Activated T-cell treated with anti-CD3 and anti-CD28 coated beads, Interleukin-2, amount 50 U/mL, for 4 hours (primary cell): ENCODE results near the gene SORBS1. TPM values are rescaled to one million over a fixed set of nuclear protein-coding genes. Genes with fewer than 3 reads are reported as not detected.

Source experiments
- ATAC-seq, 2 donors: fragments of 200-7000 bp; cut with Tn5 transposase; one replicate each; pipeline ENCODE4 v1.10.0; 2021
- DNase-seq: peaks from one replicate; pipeline ENCODE4 v3.0.0-alpha.2; 2020
- H3K27me3 Mint-ChIP-seq: one replicate; pipeline ENCODE4 v1.8.0; 2021; ENCODE audit warnings: low read depth, mixed read lengths
- H3K36me3 Mint-ChIP-seq: one replicate; pipeline ENCODE4 v1.8.0; 2022; ENCODE audit warnings: mixed read lengths; ENCODE audit not compliant: insufficient read depth
- H3K4me1 Mint-ChIP-seq: one replicate; pipeline ENCODE4 v1.8.0; 2021; ENCODE audit warnings: low read depth, mixed read lengths
- H3K4me3 Mint-ChIP-seq: one replicate; pipeline ENCODE4 v1.8.0; 2021; ENCODE audit warnings: mild to moderate bottlenecking, moderate library complexity, mixed read lengths
- H3K9me3 Mint-ChIP-seq: one replicate; pipeline ENCODE4 v1.8.0; 2021; ENCODE audit warnings: mixed read lengths
- total RNA-seq, 3 donors: library from RNA; stranded (reverse); gene quantifications; one replicate each; pipeline ENCODE4 v1.2.1, GENCODE V29; 2021

Gene SORBS1
- total RNA-seq, 3 donors from 2014 or later, result 0.32 to 0.46 (median 0.38) TPM

DNA sequence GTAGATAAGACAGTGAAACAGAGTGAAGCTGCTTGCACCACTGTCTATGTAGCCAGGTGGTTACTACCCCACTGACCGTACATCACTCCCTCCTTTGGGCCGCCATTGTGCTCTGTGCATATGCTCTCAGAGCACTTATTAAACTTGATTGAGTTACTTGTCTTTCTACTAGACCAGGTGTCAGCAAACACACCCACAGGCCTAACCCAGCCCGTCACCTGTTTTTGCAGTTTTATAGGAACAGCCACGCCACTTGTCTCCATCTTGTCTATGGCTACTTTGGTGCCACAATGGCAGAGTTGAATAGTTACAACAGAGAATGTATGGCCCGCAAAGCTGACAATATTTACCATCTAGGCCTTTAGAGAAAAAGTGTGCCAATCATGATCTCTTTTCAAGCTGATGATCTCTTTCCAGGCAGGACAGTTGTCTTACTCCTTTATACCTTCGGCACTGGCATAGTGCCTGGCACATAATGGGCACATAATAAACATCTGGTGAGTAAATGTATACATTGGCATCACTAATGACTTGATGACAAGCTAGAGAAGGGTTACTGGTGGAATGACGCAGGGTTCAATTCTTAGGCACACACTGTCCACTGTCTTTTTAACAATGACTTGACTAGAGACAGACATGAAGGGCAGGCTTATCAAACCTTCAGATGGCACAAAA lies 36.7 kb downstream of the SORBS1 start:
- DNase-seq (no peak), ATAC-seq (no peak)
- H3K4me1 Mint-ChIP-seq, result peaks cover 2% of the 10 kb centered on the region
- no peak overlapping the region for H3K4me3 Mint-ChIP-seq
- peaks cover 3% of the 10 kb centered on the region for H3K27me3 Mint-ChIP-seq
- no peaks in the 10 kb centered on the region for H3K9me3 Mint-ChIP-seq
- no peaks in the 10 kb centered on the region for H3K36me3 Mint-ChIP-seq

DNA sequence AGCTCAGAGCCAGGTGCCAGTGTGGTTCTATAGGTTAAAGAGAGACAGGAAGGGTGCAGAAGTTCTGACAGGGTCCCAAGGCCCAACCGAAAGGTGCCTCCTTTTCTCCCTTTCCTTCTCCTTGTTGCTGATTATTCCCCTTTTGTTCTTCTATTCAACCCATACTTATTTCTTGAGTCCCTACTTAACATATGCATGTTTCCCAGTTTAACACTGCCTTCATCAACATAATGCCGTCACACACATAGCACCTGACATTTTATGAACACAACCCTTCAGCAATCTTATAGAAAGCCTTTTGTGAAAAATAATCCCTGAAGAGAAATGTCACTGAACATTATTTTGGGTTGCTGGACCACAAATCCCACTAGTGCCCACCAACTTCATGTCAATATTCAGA lies 39.1 kb downstream of the SORBS1 start:
- Mint-ChIP-seq H3K27me3 (no peaks in the 10 kb centered on the region), H3K4me1 (no peaks in the 10 kb centered on the region), H3K9me3 (no peaks in the 10 kb centered on the region), H3K36me3 (no peaks in the 10 kb centered on the region), H3K4me3 (no peak overlapping the region)
- ATAC-seq (no peak), DNase-seq (no peak)

DNA sequence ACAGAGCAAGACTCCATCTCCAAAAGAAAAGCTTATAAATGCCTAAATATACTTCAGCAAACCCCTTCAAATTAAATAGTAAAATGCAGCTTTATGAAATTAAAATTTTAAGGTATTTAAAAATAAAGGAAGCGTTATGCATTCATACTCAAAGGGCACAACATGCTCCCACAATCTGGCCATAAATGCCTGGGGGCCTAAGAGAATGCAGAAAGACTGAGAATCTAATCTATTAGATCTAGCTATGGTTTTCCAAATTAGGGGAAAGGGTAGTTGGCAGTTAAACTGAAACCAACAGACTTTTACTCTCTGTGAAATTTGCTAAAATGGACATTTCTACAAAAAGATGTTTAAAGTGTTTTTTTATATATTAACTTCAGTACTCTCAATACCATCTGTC lies 40.6 kb downstream of the SORBS1 start:
- ATAC-seq, result no peak
- no peaks in the 10 kb centered on the region for H3K36me3 Mint-ChIP-seq
- no peaks in the 10 kb centered on the region for H3K27me3 Mint-ChIP-seq
- H3K4me1 Mint-ChIP-seq, result no peaks in the 10 kb centered on the region
- no peaks in the 10 kb centered on the region for H3K9me3 Mint-ChIP-seq
- H3K4me3 Mint-ChIP-seq, result no peak overlapping the region
- DNase-seq, result no peak

DNA sequence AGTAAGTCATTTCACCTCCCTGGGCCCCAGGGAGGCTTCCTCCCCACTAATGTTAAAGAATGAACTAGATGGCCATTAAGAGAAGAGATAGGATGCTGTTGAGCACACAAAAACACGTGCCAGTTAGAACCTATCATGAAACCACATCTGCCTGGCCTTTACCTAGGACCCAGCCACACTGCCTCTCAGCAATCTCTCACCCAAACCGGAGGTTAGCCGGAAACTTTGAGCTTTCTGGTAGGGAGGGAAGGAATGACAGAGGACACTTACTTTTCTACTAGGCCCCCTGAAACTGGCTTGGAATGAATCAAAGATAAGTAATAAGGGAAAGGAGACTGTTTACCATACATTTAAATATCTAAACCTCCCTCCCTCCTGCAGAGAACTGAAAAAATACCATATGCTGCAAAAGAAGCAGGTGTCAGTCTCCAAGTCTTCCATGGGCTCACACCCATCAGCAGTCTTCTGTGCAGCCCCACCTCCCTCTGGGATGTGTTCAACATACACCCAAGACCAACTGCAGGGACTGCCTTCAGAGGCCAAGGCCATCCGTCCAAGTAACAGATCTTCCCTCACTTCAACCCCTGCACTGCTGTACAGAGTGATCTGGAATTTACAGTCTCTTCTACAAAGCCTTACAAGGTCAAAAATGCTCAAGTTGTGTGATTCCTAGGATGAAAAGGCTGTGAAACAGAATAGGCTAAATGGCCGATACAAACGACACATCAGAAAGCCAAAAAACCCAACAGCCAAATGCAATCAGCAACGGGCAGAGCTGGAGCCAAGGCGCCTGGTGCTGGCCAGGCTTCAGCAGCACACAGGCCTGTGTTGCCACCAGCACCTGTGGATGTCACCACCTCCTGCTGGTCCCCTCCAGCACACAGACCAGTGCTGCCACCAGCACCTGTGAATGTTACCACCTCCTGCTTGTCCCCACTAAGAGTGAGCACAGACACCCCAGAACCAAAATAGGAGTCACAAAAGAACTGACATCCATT lies 42.4 kb downstream of the SORBS1 start:
- Mint-ChIP-seq H3K4me3 (no peak overlapping the region), H3K4me1 (peaks cover 3% of the 10 kb centered on the region), H3K36me3 (no peaks in the 10 kb centered on the region), H3K27me3 (no peaks in the 10 kb centered on the region), H3K9me3 (no peaks in the 10 kb centered on the region)
- ATAC-seq (no peak), DNase-seq (no peak)

GRCh38 chr10:95517536-95518454 lies 43.4 kb downstream of the SORBS1 start:
- DNase-seq (no peak), ATAC-seq (no peak)
- Mint-ChIP-seq H3K4me3 (no peak overlapping the region), H3K9me3 (no peaks in the 10 kb centered on the region), H3K36me3 (no peaks in the 10 kb centered on the region), H3K27me3 (no peaks in the 10 kb centered on the region), H3K4me1 (peaks cover 3% of the 10 kb centered on the region)

GRCh38 chr10:95516774-95517373 lies 44.3 kb downstream of the SORBS1 start:
- Mint-ChIP-seq H3K27me3 (peaks cover 3% of the 10 kb centered on the region), H3K4me3 (no peak overlapping the region), H3K36me3 (no peaks in the 10 kb centered on the region), H3K9me3 (no peaks in the 10 kb centered on the region), H3K4me1 (peaks cover 3% of the 10 kb centered on the region)
- DNase-seq (no peak), ATAC-seq (no peak)

DNA sequence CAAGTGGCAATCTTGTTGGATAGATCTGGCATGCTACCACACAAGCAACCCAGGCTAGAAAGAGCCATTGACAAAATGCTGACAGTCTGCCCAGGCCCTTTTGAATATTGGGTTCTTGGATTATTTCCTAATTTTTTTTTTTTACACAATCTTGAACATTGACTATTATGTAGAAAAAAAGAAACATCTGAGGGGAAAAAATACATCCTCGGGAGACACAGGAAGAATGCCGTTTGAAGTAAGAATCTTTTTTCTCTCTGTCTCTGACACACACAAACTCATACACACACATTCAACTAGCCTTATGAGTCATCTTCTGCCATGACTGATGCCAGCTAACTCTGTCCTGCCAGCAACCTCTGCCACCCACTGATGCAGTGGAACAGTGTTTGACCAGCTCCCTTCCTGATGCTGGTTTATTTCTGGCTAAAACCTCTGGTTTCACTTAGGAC lies 47.2 kb downstream of the SORBS1 start:
- no peak overlapping the region for H3K4me3 Mint-ChIP-seq
- H3K27me3 Mint-ChIP-seq, result peaks cover 4% of the 10 kb centered on the region
- DNase-seq, result no peak
- ATAC-seq, result peak; percentile 48 to 63
- no peaks in the 10 kb centered on the region for H3K36me3 Mint-ChIP-seq
- H3K4me1 Mint-ChIP-seq, result peaks cover 3% of the 10 kb centered on the region
- no peaks in the 10 kb centered on the region for H3K9me3 Mint-ChIP-seq

DNA sequence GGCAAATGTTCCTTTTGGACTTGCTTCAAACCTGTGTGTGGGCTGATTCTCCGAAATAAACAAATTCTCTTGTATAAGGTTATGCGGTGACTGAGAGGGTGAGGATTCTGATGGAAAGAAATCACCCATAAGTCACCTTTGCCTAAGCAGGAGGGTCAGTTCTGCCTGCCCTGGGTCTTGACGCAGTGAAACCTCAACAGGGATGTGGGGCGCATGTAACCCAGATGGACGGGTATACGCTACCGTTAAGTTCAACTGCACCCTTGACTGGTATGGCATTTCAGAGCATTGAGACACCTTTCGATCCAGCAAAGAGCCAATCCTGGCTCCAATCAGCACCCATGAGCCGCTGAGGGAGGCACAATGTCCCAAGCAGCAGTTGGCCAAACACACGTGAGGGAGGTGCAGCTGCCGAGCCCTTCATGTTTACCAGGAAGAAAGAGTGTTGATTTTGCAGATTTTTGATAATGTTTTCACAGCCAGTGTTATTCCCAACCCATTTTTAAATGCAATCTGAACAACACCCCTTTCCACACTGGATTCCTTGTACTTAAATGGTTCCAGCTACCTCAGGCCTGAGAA lies 48.1 kb downstream of the SORBS1 start:
- Mint-ChIP-seq H3K36me3 (no peaks in the 10 kb centered on the region), H3K4me1 (peaks cover 3% of the 10 kb centered on the region), H3K4me3 (no peak overlapping the region), H3K9me3 (no peaks in the 10 kb centered on the region), H3K27me3 (peaks cover 4% of the 10 kb centered on the region)
- DNase-seq (no peak), ATAC-seq (no peak)

DNA sequence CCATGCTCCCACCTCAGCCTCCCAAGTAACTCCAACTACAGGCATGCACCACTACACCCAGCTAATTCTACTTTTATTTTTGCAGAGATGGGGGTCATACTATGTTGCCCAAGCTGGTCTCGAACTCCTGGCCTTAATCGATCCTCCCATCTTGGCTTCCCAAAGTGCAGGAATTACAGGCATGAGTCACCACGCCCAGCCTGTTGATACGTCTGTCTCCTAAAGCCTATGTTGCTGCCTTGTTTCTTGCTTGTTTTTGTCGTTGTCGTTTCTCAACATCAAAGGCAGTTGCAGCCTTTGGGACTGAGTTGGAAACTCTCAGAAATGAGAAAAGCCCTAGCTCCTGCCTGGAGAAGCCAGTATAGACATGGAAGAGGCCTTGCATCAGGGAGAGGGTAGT lies 49.9 kb downstream of the SORBS1 start:
- H3K9me3 Mint-ChIP-seq, result no peaks in the 10 kb centered on the region
- DNase-seq (no peak), ATAC-seq (no peak)
- peaks cover 4% of the 10 kb centered on the region for H3K27me3 Mint-ChIP-seq
- H3K4me1 Mint-ChIP-seq, result peaks cover 3% of the 10 kb centered on the region
- no peak overlapping the region for H3K4me3 Mint-ChIP-seq
- no peaks in the 10 kb centered on the region for H3K36me3 Mint-ChIP-seq

GRCh38 chr10:95509251-95509650 lies 51.9 kb downstream of the SORBS1 start:
- H3K4me3 Mint-ChIP-seq, result no peak overlapping the region
- H3K27me3 Mint-ChIP-seq, result peaks cover 4% of the 10 kb centered on the region
- no peak for DNase-seq
- H3K4me1 Mint-ChIP-seq, result peaks cover 3% of the 10 kb centered on the region
- no peak for ATAC-seq
- H3K9me3 Mint-ChIP-seq, result no peaks in the 10 kb centered on the region
- H3K36me3 Mint-ChIP-seq, result no peaks in the 10 kb centered on the region

DNA sequence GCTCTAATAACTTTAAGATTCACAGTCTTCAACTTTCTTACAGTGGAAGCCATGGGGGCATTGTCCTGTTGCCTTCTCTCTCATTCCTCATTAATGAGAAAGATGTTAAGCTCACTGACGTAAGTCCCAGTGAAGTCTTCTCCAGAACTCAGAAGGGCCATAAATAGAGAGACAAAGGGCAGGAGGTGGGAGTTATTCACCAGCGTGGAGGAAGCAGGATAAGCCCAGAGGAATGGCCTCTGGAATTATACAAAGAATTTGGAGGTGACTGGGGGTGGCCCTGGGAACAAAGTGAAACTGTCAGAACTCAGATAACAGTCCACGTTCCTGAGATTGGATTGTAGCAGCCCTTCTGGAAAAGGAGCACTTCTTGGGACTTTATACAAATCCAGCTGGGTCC lies 52.4 kb downstream of the SORBS1 start:
- Mint-ChIP-seq H3K27me3 (peaks cover 4% of the 10 kb centered on the region), H3K9me3 (no peaks in the 10 kb centered on the region), H3K4me1 (no peaks in the 10 kb centered on the region), H3K4me3 (no peak overlapping the region), H3K36me3 (no peaks in the 10 kb centered on the region)
- ATAC-seq (no peak), DNase-seq (no peak)

DNA sequence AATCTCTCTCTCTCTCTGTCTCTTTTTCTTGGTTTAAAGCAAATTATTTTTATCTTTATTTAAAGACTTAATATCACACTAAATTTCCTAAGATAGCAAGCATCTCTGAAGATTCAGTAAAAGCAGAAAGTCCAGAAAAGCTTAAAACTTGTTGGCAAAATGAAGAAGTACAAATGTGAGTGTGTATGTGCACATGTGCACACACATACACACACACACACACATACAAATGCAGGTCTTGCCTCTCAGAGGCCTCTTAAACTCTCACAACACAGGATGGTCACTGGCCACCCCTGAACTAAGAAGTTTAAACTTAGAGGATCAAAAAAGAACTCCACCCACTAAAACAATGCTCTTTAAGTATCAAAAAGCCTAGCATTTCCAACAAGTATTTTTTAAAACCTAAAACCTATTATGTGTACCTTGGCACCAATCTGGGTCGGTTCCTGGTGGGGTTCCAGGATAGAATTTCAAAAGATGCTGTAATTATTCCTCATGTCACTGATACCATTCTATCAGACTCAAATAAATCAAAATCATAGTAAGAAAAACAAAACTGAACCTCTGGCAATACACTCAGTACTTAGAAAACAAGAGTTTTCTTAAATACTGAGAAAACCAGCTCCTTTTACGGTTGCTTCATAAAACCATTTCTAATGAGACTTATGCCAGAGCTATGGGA lies 55.0 kb downstream of the SORBS1 start:
- no peak overlapping the region for H3K4me3 Mint-ChIP-seq
- DNase-seq, result no peak
- H3K4me1 Mint-ChIP-seq, result no peaks in the 10 kb centered on the region
- H3K27me3 Mint-ChIP-seq, result peaks cover 1% of the 10 kb centered on the region
- no peaks in the 10 kb centered on the region for H3K36me3 Mint-ChIP-seq
- H3K9me3 Mint-ChIP-seq, result no peaks in the 10 kb centered on the region
- ATAC-seq, result no peak

GRCh38 chr10:95505641-95506040 lies 55.5 kb downstream of the SORBS1 start:
- Mint-ChIP-seq H3K9me3 (no peaks in the 10 kb centered on the region), H3K27me3 (peaks cover 1% of the 10 kb centered on the region), H3K36me3 (no peaks in the 10 kb centered on the region), H3K4me3 (no peak overlapping the region), H3K4me1 (no peaks in the 10 kb centered on the region)
- DNase-seq (no peak), ATAC-seq (no peak)
